ENCODE results near the gene ENPP6.

ENPP6 gene

DNA sequence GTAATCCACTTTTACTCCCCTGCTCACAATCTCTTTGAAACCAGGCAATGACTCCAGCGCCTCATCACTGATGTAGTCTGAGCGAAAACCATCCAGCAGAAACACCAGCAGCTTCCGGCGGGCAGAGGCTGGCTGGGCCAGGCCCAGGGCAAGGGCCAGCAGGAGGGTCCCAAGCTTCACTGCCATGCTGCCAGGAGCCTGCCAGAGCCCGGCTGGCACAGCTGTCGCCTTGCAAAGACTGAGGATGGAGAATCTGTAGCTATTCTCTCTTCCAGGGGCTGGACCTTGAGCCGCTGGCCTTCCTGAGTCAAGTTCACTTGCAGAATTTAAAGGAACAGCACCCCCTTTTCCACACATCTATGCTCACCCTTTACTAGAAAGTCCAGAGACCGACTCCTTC, at the start of gene ENPP6:
TSS of gene ENPP6 (minus strand) at position 240 of the 400 bp plus-strand sequence. CDS start at position 186, 54 bp downstream.
- DNase-seq, result no peak

DNA sequence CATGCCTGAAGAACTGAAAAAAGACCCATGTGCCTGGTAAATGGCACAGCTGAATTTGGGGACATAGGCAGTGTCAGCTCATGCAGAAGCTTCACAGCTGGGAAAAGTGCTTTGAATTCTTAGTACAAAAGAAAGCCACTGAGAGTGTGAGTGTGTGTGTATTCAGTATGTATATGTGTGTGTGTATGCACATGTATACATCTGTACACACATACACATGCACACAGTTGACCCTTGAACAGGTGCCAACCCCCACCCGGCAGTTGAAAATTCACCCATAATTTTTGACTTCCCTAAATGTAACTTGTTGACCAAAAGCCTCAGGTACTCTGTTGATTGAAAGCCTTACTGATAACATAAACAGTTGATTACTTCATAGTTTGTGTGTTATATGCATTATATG, 49.5 kb upstream of the ENPP6 start:
- no peak for DNase-seq

DNA sequence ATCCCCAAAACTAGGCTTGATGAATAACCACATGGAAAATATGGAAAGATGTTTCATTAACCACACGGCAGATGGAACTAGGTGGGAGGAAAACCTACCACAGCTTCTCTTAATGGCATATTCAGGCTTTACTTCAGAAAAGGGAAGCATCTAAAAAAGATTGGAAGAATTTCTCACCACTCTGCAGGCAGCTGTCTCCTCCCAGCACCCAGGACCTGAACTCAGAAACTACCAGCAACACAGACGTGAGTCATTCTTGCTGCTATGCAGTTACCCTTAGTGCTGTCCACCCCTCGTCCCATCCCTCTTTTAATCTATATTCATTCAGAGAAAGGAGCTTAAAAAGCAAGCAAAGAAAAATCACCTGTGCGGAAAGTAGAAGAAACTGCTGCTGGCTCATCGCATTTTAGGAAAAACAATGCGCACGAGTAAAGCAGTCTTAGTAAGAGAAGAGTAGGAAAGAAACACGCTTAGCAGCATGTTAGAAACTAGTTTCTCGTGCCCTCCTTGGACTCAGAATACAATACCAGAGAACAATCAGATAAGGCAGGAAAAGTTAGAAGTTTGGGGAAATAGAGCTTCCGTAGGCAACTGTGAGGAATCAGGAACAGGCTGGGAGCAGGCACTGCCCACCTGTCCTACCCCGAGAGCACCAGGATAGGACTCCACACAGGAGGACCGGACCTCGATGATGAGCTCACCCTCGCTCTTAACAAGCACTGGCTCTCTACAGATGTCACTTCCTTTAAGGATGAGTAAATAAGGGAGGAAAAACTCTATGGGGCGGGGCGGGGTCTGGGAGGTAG, 48.1 kb upstream of the ENPP6 start:
- peak; percentile 75 for DNase-seq

DNA sequence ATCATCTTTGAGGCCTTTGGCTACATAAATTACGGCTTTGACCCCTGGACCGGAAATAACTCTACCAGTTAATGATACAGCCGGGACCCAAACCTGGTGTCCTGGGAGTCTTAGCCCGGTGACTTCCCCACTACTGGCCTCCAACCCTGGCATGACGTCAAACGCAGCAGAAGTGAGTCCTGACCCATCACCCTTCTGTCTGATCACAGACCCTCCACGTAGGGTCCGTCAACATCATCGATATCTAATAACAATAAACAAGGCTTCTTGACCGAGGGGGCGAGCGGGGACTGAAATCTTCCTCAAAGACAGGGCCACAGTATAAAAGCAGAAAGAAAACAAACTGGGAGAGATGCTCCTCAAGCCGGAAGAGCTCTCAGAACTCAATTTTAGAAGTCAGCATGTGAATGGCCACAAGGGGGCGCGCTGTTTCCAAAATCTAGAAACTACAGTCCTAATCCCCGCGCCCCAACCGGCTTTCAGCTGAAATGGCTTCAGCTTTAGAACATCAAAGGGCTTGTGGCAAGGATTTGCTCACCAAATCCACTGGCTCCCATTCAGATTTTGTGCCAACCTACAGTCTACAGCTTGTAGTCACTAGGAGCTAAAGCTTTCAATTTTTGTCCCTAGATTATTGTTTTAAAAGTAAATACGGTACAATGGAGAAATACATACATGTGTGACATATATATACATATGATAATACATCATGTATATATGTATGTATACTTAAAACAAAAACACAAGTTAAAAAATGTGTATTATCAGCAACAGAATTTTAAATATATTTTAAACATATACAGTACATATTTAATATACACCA, 46.4 kb upstream of the ENPP6 start:
- peak; percentile 87 for DNase-seq

DNA sequence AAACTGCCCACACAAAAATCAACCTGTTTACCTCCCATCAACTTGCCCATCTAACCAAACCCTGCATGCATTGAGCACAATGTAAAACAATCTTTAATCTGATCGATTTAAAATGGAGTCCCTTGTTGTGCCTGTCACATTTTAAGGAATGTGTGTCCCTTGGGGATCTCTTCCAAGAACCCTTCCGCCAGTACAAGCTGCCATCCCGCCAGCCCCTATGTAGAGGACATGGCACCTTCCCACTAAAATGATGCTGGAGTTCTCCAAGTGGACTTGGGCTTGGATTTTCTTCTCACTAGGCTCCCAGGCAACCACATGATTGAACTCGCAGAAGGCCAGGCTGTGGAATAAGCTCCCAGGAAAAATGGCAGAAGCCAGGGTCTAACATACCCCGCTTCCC, 45.8 kb upstream of the ENPP6 start:
- no peak for DNase-seq

DNA sequence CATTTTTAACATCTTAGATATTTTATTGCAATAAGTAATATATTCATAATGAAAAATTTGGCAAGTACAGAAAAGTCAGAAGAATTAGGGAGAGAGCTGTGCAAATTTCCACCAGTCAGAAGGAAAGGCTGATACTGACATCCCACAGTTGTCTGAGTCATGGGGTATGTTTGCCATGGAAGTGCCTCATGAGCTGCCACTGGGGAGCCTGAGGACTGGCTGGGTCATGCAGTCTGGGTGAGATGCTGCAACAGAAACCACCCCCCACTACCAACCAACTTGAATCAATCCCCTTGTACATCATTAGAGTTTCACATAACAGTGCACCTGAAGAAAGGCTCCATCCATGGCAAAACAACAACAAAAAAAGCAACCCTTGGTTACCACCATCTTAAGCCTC, 45.2 kb upstream of the ENPP6 start:
- DNase-seq, result no peak

DNA sequence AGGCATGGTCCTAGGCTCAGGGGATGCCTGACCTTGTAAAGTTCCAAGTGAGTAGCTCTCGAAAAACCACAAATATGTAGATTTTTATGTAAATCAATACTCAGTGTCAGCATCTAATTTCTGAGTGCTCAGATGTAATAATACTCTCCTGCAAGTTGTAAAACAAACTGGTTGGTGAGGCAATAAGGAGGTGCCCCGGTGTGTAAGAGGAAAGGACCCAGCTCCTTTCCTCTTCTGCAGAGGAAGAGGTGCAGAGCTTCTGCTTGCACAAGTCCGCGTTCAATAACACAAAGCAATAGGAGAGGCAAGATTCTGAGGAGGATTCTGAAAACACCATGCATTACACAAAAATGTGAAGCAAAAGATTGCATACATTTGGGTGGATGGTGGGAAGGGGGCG, 43.6 kb upstream of the ENPP6 start:
- no peak for DNase-seq

DNA sequence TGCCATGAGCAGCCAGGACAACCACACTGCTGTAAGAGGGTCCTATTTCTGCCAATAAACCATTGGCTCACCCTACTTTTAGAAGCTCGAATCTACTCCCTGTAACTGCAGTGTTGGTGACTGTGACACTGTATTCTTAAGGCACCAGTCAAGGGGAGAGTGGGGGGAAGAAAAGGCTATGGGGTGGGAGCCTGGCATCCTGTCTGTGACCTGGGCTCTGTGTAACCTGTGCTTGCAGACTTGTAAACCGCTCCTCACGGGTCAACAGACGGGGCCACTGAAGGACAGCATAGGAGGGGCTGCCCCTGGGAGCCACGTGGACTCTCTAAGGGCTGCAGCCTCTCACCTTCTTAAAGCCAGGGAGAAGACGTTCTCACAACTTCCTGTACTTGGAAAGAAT, 42.2 kb upstream of the ENPP6 start:
- no peak for DNase-seq

DNA sequence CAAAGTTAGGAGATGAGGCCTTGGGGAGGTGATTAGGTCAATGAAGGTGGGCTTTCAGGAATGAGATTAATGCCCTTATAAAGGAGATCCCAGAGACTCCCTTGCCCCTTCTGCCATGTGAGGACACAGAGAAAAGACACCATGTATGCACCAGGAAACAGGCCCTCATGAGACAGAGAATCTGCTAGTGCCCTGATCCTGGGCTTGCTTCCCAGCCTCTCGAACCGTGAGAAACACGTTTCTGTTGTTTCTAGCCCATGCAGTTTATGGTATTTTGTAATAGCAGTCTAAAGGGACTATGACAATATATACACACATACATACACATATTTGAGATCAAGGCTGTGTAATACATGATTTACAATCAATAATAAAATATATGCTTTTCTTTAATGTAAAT, 41.4 kb upstream of the ENPP6 start:
- no peak for DNase-seq

DNA sequence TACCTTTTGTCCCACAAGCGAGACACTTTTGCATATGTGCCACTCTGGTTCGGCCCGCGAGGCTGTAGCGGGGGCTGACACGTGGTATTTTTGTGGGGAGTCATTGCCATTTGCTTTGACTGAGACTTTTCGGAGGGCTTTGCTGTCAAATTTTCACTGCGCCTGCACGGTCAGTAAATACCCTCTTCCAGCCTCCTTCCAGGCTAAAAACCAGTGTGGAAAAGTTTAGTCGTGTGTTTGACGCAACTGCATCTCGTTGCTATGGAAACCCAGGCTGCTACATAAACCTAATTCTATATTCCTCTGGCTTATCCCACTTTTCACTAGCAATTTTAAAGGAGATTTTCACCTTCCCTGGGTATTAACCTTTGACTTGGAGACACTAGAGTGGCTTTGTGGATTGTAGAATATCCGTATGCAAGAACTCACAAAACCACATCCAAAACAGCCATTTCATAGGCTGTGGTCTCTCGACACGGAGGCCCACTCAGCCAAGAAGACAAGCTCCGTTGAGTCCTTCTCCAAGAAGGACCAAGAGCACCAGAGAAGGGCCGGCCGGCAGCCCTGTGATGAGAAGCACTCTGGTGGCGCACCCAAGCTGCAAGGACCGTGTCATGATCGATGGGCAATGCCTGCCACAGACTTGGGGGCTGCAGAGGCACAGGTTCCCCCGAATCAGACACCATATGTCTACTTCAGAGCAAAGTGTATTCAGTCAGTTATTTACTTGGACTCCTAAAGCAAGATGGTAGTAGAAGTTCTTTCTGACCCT, 38.4 kb upstream of the ENPP6 start:
- no peak for DNase-seq

DNA sequence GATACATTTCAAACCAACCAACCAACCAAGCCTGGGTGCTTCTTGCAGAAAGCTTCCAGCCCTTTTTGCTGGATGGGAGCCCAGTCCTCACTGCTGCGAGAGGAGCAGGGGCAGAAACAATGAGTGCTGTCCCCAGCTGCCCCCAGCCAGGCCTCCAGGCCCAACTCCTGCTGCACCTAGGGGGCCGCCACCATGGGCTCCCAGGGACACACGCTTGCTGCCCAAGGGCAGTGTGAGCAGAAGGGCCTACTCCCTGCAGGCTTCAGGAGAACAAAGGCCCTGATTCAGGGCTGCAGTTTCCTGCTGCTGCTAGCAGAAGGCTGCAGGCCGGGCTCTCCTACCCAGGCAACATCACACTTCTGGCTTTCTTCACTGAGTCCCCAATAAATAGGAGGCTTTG, 37.7 kb upstream of the ENPP6 start:
- no peak for DNase-seq

DNA sequence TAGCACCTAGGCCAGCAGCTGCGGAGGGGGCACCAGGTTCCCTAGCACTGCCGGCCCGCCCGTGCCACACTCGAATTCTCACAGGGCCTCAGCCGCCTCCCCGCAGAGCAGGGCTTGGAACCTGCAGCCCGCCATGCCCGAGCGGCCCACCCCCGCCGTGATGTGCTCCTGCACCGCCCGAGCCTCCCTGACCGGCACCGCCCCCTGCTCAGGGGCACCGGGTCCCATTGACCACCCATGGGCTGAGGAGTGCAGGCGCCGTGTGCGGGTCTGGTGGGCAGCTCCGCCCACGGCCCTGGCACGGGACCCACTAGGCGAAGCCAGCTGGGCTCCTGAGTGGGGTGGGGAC, 35.4 kb upstream of the ENPP6 start:
- DNase-seq, result no peak

DNA sequence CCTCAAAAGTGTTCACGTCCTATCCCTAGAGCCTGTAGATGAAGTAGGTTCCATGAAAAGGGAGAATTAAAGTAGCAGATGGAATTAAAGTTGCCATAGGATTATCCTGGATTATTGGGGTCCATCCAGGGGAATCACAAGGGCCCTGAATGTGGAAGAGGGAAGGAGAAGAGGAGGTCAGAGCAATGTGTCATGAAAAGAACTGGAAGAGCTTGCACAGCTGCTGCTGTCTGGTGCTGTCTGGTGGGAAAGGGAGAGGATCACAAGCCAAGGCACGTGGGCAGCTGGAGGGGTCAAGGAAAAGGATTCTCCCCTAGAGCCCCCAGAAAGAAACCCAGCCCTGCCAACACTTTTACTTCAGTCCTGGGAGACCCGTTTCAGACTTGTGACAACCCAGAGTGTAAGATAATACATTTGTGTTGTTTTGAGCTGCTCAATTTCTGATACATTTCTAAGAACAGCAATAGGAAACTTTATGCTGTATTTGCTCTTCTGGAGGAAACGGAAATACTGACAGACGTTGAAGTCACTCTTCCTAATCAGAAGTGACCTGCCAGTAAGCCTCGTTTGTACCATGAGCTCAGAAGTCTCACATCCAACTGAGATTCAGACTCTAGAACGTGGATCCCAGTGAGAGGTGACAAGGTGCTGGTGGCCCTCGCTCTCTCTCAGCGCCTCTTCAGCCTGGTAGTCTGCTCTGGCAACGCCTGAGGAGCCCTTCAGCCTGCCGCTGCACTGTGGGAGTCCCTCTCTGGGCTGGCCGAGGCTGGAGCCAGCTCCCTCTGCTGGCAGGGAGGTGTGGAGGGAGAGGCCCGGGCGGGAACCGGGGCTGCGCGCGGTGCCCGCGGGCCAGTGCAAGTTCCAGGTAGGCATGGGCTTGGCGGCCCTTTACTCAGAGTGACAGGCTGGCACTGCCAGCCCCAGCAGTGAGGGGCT, 34.7 kb upstream of the ENPP6 start:
- DNase-seq, result no peak

DNA sequence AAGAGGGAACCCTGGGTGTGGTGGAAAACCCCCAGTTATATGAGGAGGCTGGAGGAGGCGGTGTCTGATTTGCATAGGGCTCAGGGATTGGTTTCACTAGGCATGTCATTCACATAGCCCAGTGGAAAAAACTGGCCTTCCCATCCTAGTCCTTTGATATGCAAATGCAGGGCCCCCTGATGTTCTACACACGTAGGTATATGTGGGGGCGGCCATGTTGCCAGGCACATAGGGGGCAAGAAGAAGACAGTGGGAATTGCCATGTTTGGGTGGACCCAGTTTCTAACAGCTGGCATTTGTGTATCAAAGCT, 34.0 kb upstream of the ENPP6 start:
- DNase-seq, result no peak

DNA sequence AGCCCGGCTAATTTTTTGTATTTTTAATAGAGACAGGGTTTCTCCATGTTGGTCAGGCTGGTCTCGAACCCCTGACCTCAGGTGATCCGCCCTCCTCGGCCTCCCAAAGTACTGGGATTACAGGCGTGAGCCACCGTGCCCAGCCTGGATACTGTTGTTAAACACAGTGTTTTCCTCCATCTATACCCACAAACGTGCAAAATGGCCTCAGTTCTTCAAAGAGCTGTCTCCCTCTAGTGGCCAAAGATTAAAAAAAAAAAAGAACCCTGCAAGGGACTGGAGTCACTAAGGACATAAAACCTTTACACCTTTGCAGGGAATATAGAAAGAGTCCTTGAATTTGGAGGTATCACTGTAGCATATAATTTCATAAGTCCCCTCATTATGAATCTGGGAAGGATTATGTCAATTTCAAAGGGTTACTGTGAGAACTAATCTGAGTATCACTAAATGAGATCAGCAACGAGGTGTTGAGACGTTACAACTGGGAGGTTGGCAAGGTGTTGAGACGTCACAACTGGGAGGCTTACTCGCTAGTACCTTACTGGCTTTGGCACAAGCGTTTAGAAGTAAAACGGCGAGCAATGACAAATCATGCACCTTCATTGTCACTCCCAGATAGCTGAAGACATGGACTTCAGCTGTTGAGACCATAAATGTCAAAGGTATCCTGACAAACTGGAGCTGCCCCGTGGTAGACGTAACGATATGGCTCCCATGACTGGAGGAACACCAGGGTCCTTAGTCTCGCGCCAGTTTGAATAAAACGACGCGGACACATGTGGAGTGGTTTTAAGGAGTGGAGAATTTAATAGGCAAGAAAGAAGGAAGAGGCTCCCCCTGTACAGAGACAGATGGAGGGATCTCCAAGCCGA, 33.4 kb upstream of the ENPP6 start:
- peak; percentile 67 for DNase-seq

DNA sequence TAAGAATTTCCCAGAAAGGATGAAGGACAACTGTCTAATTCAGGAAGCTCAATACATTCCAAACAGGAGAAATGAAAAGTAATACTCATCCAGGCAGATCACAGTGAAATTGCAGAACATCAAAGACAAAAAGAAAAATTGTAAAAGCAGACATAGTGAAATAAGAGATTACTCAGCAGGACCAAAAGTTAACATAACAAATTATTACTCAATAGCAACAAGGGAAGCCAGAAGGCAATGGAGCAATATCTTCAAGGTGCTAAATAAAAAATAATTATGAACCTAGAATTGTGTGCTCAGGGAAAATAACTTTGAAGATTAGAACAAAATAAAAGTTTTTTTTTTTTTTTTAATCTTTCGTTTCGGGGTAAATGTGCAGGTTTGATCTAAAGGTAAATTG, 30.5 kb upstream of the ENPP6 start:
- DNase-seq, result peak; percentile 8

DNA sequence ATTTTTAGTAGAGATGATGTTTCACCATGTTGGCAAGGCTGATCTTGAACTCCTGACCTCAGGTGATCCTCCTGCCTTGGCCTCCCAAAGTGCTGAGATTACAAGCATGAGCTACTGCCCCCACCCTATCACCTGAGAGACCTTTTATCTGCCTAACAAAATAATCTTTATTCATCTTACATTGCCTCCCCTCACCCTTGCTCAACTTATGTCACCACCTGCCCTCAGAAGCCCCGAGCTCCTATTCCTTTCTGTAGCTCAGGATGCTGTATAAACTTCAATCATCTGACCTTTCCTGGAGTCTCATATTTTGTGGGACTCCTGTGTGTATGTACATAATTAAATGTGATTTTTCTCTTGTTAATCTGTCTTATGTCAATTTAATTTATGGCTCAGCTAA, 29.7 kb upstream of the ENPP6 start:
- DNase-seq, result no peak

DNA sequence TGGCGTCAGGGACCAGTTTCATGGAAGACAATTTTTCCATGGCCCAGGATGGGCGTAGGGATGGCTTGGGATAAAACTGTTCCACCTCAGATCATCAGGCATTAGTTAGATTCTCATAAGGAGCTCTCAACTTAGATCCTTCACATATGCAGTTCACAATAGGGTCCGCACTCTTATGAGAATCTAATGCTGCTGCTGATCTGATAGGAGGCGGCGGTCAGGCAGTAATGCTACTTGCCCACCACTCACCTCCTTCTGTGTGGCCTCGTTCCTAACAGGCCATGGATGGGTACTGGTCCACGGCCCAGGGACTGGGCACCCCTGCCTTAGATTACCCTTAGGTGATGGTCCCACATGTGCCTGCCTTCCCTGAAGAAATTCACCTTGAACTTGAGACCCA, 28.8 kb upstream of the ENPP6 start:
- DNase-seq, result no peak

DNA sequence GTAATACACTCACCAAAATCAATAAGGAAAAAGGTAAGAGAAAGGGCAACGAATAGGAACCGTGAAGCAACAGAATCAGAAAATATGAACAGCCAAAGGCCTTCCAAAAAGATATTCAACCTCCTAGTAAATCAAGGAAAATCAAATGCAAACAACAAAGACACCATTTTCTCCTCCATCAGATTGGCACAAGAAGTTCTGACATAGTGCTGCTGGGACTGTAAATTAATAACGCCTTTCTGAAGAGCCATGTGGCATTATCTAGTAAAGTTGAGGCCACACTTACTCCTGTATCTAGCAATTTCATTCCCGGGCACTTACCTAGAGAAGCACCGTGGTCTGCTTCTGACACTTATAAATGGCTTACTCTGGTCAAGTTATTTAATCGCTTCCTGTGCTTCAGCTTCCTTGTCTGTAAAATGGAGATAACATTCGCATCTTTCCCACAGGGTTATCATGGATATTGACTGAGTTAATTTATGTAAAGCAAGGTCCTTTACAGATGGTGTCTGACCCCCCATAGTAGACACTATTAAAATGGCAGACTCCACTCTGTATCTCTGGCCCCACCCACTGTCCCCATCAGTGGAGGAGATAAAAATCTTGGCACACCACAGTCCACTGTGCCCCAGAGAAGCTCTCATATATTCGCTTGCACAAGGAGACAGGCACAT, 20.5 kb upstream of the ENPP6 start:
- no peak for DNase-seq

DNA sequence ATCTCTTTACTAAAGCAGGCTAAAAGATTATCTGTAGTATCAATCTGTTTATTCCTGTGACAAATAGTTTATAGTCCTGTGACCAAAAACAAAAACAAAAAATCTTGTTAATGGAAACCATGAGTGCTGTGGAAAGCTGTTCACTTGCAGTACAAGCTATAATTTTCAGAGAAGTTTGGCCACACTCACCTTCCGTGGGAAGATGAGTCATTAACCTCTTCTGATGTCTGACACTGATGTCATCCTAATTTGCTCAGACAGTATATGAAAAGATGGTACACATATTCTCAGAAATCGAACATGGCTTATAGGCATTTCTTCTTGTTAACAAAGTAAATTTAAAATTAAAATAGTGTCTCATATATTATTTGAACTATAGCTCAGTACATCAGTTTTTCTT, 19.9 kb upstream of the ENPP6 start:
- DNase-seq, result peak; percentile 3

DNA sequence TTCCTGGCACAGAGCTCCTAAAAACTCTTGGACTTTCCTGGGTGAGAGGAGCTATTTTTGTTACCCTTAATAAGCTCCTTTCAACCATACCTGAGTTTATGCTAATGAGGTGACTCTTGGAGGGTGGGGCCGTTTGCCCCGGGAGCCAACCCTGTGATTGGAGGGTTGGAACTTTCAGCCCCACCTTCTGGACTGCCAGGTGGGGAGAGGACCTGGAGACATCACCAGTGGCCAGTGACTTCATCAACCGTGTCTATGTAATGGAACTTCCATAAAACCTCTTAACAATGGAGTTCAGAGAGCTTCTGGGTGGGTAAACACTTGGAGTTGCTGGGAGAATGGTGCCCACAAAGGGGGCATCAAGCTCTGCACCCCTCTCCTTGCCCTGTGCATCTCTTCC, 17.9 kb upstream of the ENPP6 start:
- DNase-seq, result no peak

Data from MV-4-11 (cell line).